HG02870 (cell line): ENCODE measurements around the gene DUOXA1.
A peak's percentile ranks its signal among the peaks of the same experiment; 100 is the strongest.

ENCODE experiments used
- ATAC-seq: cut with Tn5 transposase; IDR thresholded peaks from one replicate; pipeline ENCODE4 v1.9.1; 2021; ENCODE audit warnings: mild to moderate bottlenecking, moderate library complexity; ENCODE audit not compliant: unreplicated experiment

DUOXA1 gene

GRCh38 chr15:45134046-45134445 lies 4.4 kb upstream of the DUOXA1 start:
- ATAC-seq, result no peak

GRCh38 chr15:45133561-45133920 lies 3.9 kb upstream of the DUOXA1 start:
- no peak for ATAC-seq

- no peak for ATAC-seq
Measured at GRCh38 chr15:45132844-45133560, 3.3 kb upstream of the DUOXA1 start.

GRCh38 chr15:45131510-45131909 lies 1.8 kb upstream of the DUOXA1 start:
- no peak for ATAC-seq

- ATAC-seq, result no peak
Measured at GRCh38 chr15:45130291-45131000, 767 bp upstream of the DUOXA1 start.

GRCh38 chr15:45128971-45129639 lies 574 bp downstream of the DUOXA1 start:
- ATAC-seq, result no peak

- ATAC-seq, result no peak
Measured at GRCh38 chr15:45126535-45127158, 3.0 kb downstream of the DUOXA1 start.

- no peak for ATAC-seq
Measured at GRCh38 chr15:45123397-45123796, 6.3 kb downstream of the DUOXA1 start.

- no peak for ATAC-seq
Measured at GRCh38 chr15:45122719-45123118, 7.0 kb downstream of the DUOXA1 start.

GRCh38 chr15:45121706-45122417 lies 7.8 kb downstream of the DUOXA1 start:
- no peak for ATAC-seq

GRCh38 chr15:45121020-45121419 lies 8.7 kb downstream of the DUOXA1 start:
- no peak for ATAC-seq

GRCh38 chr15:45120081-45120972 lies 9.4 kb downstream of the DUOXA1 start:
- no peak for ATAC-seq

- no peak for ATAC-seq
Measured at GRCh38 chr15:45118996-45119395, 10.7 kb downstream of the DUOXA1 start.

GRCh38 chr15:45118131-45118588 lies 11.5 kb downstream of the DUOXA1 start:
- ATAC-seq, result peak; percentile 93

GRCh38 chr15:45117308-45118130 lies 12.2 kb downstream of the DUOXA1 start:
- peak; percentile 8 for ATAC-seq

GRCh38 chr15:45116482-45117307 lies 13.0 kb downstream of the DUOXA1 start:
- ATAC-seq, result no peak

GRCh38 chr15:45116006-45116481 lies 13.6 kb downstream of the DUOXA1 start:
- ATAC-seq, result no peak

GRCh38 chr15:45115312-45115820 lies 14.3 kb downstream of the DUOXA1 start:
- no peak for ATAC-seq
